Effector memory CD8-positive, alpha-beta T cell (primary cell): Measurements from ENCODE around the gene BICC1.
A peak's percentile ranks its signal among the peaks of the same experiment; 100 is the strongest.

ENCODE experiments used
- ATAC-seq: fragments of 150-1000 bp; cut with Tn5 transposase; replicated peaks from 2 replicates; pipeline ENCODE4 v1.10.0; 2021; ENCODE audit warnings: mild to moderate bottlenecking, moderate library complexity
- DNase-seq, 3 experiments: peaks; one replicate each; pipeline ENCODE4 v3.0.0; 2021
- H3K27ac Mint-ChIP-seq, 2 donors: one replicate each; pipeline ENCODE4 v1.8.0; 2022; ENCODE audit warnings: mild to moderate bottlenecking in 2 of 2, mixed read lengths in 2 of 2, moderate library complexity in 2 of 2
- H3K27me3 Mint-ChIP-seq, 2 donors: one replicate each; pipeline ENCODE4 v1.8.0; 2022; ENCODE audit warnings: mixed read lengths in 2 of 2
- H3K36me3 Mint-ChIP-seq: one replicate; pipeline ENCODE4 v1.8.0; 2022; ENCODE audit warnings: mild to moderate bottlenecking, moderate library complexity, mixed read lengths; ENCODE audit not compliant: insufficient read depth
- H3K4me1 Mint-ChIP-seq, 2 donors: one replicate each; pipeline ENCODE4 v1.8.0; 2022; ENCODE audit warnings: low read depth in 2 of 2, mixed read lengths in 2 of 2
- H3K4me3 Mint-ChIP-seq, 2 donors: one replicate each; pipeline ENCODE4 v1.8.0; 2022; ENCODE audit warnings: mild to moderate bottlenecking in 2 of 2, mixed read lengths in 2 of 2, moderate library complexity in 2 of 2
- H3K9me3 Mint-ChIP-seq, 2 donors: one replicate each; pipeline ENCODE4 v1.8.0; 2022; ENCODE audit warnings: mixed read lengths in 2 of 2

Gene BICC1

GRCh38 chr10:58644311-58644710, 131.6 kb downstream of the BICC1 start:
- no peak overlapping the region for H3K4me3 Mint-ChIP-seq
- no peaks in the 10 kb centered on the region for H3K36me3 Mint-ChIP-seq
- H3K9me3 Mint-ChIP-seq = peaks cover 0 to 2% of the 10 kb centered on the region in 2 donors
- no peak overlapping the region for H3K27ac Mint-ChIP-seq
- peaks cover 5 to 10% of the 10 kb centered on the region in 2 donors for H3K27me3 Mint-ChIP-seq
- no peak for DNase-seq
- no peaks in the 10 kb centered on the region for H3K4me1 Mint-ChIP-seq
- no peak for ATAC-seq

DNA sequence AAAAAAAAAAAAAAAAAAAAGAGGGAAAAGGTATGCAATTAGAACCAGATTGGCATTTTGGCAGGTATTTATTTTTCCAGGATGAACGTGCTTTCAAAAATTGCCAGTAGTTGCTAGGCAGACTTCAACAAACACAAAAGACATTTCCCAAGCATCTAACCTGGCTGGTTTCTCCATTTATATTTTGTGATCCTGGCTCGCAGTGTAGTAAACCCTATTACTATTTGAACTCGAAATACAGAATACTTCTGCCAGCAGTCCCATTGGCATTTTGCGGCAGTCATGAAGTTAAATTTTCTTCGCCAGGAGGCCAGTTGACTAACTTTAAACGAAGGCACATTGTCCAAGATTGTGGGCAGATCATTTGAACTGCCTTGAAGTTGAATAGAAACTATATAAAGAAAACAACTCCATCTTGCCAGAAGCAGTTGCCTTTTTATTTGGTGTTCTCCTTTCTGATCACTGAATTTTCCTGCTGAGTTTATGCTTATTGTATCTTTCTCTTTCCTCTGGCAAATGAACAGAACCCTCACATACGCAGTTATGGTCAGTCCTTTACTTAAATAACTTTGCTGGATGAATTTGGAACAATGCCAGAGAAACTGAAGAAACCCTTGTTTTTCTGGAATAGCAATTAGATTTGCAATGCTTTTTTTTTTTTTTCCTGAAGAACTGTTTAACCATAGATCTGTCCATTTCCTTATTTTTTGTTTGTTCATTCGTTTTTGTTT, 132.9 kb downstream of the BICC1 start:
- DNase-seq (no peak), ATAC-seq (no peak)
- Mint-ChIP-seq H3K4me1 (no peaks in the 10 kb centered on the region), H3K27ac (no peak overlapping the region), H3K4me3 (no peak overlapping the region), H3K36me3 (no peaks in the 10 kb centered on the region), H3K9me3 (peaks cover 0 to 2% of the 10 kb centered on the region in 2 donors), H3K27me3 (peaks cover 5 to 10% of the 10 kb centered on the region in 2 donors)

- Mint-ChIP-seq H3K27me3 (peaks cover 0 to 2% of the 10 kb centered on the region in 2 donors), H3K4me1 (peaks cover 0 to 1% of the 10 kb centered on the region in 2 donors), H3K36me3 (no peaks in the 10 kb centered on the region), H3K27ac (no peak overlapping the region), H3K4me3 (no peak overlapping the region), H3K9me3 (peaks cover 0 to 2% of the 10 kb centered on the region in 2 donors)
- no peak for ATAC-seq
- DNase-seq = no peak
These were observed 134.9 kb downstream of the BICC1 start for GRCh38 chr10:58647376-58648112.

DNA sequence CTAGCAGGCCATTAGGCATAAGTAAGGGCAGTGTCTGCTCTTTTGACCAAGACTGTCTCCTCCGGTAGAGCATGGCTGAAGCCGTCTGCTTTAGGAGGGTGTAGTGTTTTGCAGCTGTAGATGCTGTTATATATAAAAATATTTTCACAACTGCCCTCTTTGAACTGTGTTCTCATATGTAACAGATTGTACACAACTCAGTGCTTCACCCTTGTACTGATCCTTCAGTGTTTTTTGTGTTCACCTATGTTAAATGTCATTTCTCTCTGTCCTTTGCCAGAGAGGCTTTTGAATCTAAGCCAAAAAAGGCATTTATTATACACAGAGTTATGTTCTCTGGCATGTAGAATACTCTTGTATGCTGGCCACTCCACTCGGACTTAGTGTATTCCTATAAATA, 135.5 kb downstream of the BICC1 start:
- no peaks in the 10 kb centered on the region for H3K27me3 Mint-ChIP-seq
- no peak overlapping the region for H3K4me3 Mint-ChIP-seq
- DNase-seq (no peak), ATAC-seq (no peak)
- H3K9me3 Mint-ChIP-seq = peaks cover 0 to 2% of the 10 kb centered on the region in 2 donors
- H3K4me1 Mint-ChIP-seq = peaks cover 0 to 1% of the 10 kb centered on the region in 2 donors
- H3K27ac Mint-ChIP-seq = no peak overlapping the region
- no peaks in the 10 kb centered on the region for H3K36me3 Mint-ChIP-seq

DNA sequence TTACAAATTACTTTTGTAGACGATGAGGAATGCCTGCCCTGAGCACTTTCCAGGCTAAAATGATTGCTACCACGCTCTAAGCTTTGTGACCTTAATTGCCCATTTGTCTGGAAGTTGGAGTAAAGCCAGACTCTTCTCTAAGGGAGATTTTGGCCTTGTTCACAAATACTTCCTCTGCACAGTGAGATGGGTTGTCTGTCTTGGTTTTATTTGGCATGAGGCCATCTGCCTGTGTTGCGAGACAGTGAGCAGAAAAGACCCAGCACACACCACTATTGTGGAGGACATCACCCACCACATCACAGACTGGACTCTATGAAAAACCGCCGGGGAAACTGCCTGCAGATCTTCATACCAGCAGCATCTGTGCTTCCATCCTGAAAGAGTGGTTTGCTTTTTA, 138.4 kb downstream of the BICC1 start:
- Mint-ChIP-seq H3K4me1 (peaks cover 0 to 1% of the 10 kb centered on the region in 2 donors), H3K4me3 (no peak overlapping the region), H3K27ac (no peak overlapping the region), H3K27me3 (no peaks in the 10 kb centered on the region), H3K36me3 (no peaks in the 10 kb centered on the region), H3K9me3 (no peaks in the 10 kb centered on the region)
- DNase-seq (no peak), ATAC-seq (no peak)

GRCh38 chr10:58651742-58652141, 139.1 kb downstream of the BICC1 start:
- ATAC-seq (no peak), DNase-seq (no peak)
- Mint-ChIP-seq H3K36me3 (no peaks in the 10 kb centered on the region), H3K4me3 (no peak overlapping the region), H3K27me3 (no peaks in the 10 kb centered on the region), H3K27ac (no peak overlapping the region), H3K9me3 (no peaks in the 10 kb centered on the region), H3K4me1 (peaks cover 0 to 1% of the 10 kb centered on the region in 2 donors)

- H3K27ac Mint-ChIP-seq = no peak overlapping the region
- no peaks in the 10 kb centered on the region for H3K27me3 Mint-ChIP-seq
- no peak overlapping the region for H3K4me3 Mint-ChIP-seq
- H3K9me3 Mint-ChIP-seq = no peaks in the 10 kb centered on the region
- ATAC-seq = no peak
- H3K36me3 Mint-ChIP-seq = no peaks in the 10 kb centered on the region
- H3K4me1 Mint-ChIP-seq = peaks cover 0 to 1% of the 10 kb centered on the region in 2 donors
- DNase-seq = no peak
These were observed 140.5 kb downstream of the BICC1 start for GRCh38 chr10:58653139-58653538.

DNA sequence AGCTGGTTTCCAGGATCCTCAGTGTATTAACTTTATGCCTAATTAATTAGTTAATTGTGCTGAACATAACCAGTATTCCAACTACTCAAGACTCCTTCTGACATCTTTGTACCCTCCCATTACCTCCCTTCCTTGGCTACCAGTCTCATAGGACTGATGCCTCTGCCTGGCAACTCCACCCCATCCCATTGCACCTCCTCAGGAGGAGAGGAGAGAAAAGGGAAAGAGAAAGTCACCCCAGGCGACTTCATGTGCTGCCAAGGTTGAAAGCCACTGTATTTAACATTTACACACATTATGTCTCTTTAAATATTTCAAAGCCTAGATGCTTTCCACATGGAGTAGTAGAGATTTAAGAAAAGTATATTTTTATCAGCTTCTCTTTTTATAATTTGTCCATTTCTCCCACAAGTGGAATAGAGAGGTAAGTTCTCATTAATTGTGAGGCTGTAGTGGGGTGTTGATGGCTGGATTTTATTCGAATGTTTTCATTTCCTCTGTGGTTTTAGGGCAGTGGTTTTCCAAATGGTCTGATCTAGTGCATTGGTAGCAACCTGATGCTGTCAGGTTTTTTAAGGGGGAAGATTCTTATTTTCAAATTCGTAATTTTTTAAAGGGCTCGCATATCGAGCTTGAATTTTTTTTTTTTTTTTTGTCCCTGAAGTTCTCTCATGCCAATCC, 148.0 kb downstream of the BICC1 start:
- H3K9me3 Mint-ChIP-seq = peaks cover 0 to 10% of the 10 kb centered on the region in 2 donors
- ATAC-seq = peak; percentile 51
- peaks cover 5% of the 10 kb centered on the region for H3K36me3 Mint-ChIP-seq

GRCh38 chr10:58661336-58661735, 148.7 kb downstream of the BICC1 start:
- no peak for ATAC-seq
- DNase-seq = no peak

More for the DNA sequence above, 148.0 kb downstream of the BICC1 start:
- DNase-seq = no peak
- peak overlapping the region in 1 of 2 donors; percentile 60 for H3K27ac Mint-ChIP-seq
- H3K4me1 Mint-ChIP-seq = peaks cover 0 to 9% of the 10 kb centered on the region in 2 donors
- H3K27me3 Mint-ChIP-seq = no peaks in the 10 kb centered on the region
- H3K4me3 Mint-ChIP-seq = peak overlapping the region in 1 of 2 donors; percentile 31

GRCh38 chr10:58661902-58662301, 149.2 kb downstream of the BICC1 start:
- ATAC-seq (no peak), DNase-seq (no peak)
- no peaks in the 10 kb centered on the region for H3K27me3 Mint-ChIP-seq
- H3K4me1 Mint-ChIP-seq = peaks cover 9 to 14% of the 10 kb centered on the region in 2 donors
- H3K9me3 Mint-ChIP-seq = peaks cover 0 to 10% of the 10 kb centered on the region in 2 donors
- H3K27ac Mint-ChIP-seq = no peak overlapping the region
- H3K36me3 Mint-ChIP-seq = peaks cover 5% of the 10 kb centered on the region
- no peak overlapping the region for H3K4me3 Mint-ChIP-seq

More at GRCh38 chr10:58661336-58661735, 148.7 kb downstream of the BICC1 start:
- H3K27ac Mint-ChIP-seq = no peak overlapping the region
- H3K9me3 Mint-ChIP-seq = peaks cover 0 to 10% of the 10 kb centered on the region in 2 donors
- no peaks in the 10 kb centered on the region for H3K27me3 Mint-ChIP-seq
- H3K36me3 Mint-ChIP-seq = peaks cover 5% of the 10 kb centered on the region
- H3K4me1 Mint-ChIP-seq = peaks cover 6 to 13% of the 10 kb centered on the region in 2 donors
- H3K4me3 Mint-ChIP-seq = peak overlapping the region in 1 of 2 donors; percentile 31

DNA sequence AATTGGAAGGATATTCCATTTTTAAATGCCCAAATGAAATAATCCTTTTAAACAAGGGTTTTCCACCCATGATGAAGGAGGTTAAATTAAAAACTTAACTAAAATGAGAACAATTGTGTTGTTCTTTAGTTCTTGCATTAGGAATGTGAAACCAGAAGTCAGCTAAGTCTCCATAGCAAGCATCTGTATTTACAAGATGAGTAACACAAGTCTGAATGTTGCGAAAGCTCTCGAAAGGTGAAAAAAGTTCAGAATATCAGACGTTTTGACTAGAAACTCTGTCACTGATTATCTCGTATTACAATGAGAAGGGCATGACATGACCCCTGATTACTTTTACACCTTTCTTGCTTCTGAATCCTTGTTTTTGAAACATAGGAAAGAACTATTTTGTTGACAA, 149.6 kb downstream of the BICC1 start:
- H3K4me3 Mint-ChIP-seq = no peak overlapping the region
- no peaks in the 10 kb centered on the region for H3K27me3 Mint-ChIP-seq
- no peak for ATAC-seq
- H3K4me1 Mint-ChIP-seq = peaks cover 9 to 14% of the 10 kb centered on the region in 2 donors
- DNase-seq = no peak
- H3K27ac Mint-ChIP-seq = no peak overlapping the region
- H3K36me3 Mint-ChIP-seq = peaks cover 5% of the 10 kb centered on the region
- H3K9me3 Mint-ChIP-seq = peaks cover 0 to 10% of the 10 kb centered on the region in 2 donors

DNA sequence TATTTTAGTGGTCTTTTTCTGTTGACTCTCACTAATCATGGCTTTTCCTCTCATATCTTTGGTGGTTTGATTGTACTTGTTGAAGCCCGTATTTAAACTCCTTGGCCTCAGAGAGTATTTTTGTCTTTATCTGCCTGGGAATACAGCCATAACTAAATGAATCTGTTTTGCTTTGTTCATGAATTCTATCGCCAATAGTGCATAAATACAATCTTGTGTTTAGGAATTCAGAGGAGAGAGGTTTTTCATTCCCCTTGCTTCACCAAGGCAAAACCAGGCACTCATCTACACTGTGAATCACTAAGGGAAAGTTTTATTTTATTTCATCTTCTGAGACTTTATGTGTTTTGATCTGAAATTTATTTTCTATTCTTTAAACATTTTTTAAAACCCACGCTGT, 152.7 kb downstream of the BICC1 start:
- Mint-ChIP-seq H3K4me1 (peaks cover 9 to 14% of the 10 kb centered on the region in 2 donors), H3K4me3 (no peak overlapping the region), H3K9me3 (peaks cover 0 to 10% of the 10 kb centered on the region in 2 donors), H3K27me3 (no peaks in the 10 kb centered on the region), H3K27ac (peak overlapping the region in 1 of 2 donors; percentile 84), H3K36me3 (peaks cover 5% of the 10 kb centered on the region)
- ATAC-seq (no peak), DNase-seq (no peak)

DNA sequence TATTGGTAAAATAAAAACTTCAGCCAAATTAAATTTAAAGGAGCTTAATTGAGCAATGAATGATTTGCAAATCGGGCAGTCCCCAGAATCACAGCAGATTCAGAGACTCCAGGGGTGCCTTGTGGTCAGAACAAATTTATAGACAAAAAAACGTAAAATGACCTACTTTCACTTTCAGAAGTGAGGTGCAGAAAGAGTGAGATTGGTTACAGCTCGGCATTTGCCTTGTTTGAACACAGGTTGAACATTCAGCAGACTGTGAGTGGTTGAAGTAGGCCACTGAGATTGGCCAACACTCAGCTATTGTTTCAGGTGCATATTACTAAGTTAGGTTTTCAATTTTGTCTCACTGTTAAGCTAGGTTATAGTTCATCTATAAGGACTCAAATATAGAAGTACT, 153.4 kb downstream of the BICC1 start:
- ATAC-seq (peak; percentile 93), DNase-seq (peak in 2 of 3 experiments; percentile 5 to 14)
- Mint-ChIP-seq H3K27me3 (no peaks in the 10 kb centered on the region), H3K4me1 (peaks cover 8 to 9% of the 10 kb centered on the region in 2 donors), H3K27ac (peak overlapping the region; percentile 44 to 84), H3K4me3 (peak overlapping the region in 1 of 2 donors; percentile 54), H3K36me3 (peaks cover 5% of the 10 kb centered on the region), H3K9me3 (peaks cover 0 to 8% of the 10 kb centered on the region in 2 donors)
